ENCODE data around the gene NCK1. TPM values are rescaled to one million over a fixed set of nuclear protein-coding genes. Genes with fewer than 3 reads are reported as not detected.
"Not testable (repeated sequence)": the region's sequence is repeated elsewhere in the genome, so short reads cannot be mapped to it uniquely, and the experiment has no call there.

NCK1 gene
- total RNA-seq, 1 donor from 2014 or later = 33.2 TPM

GRCh38 chr3:136838641-136839555 lies 23.1 kb upstream of the NCK1 start:
- Mint-ChIP-seq H3K4me3 (no peak overlapping the region), H3K4me1 (ENCODE audit: low read depth) (peaks cover 21% of the 10 kb centered on the region), H3K36me3 (ENCODE audit: low read depth) (peaks cover 15% of the 10 kb centered on the region), H3K27ac (no peak overlapping the region), H3K27me3 (ENCODE audit: insufficient read depth) (no peaks in the 10 kb centered on the region), H3K9me3 (no peaks in the 10 kb centered on the region)
- no peak for DNase-seq (ENCODE audit: low spot score)
- intact Hi-C loops (cut with micrococcal nuclease) = loop anchor here (2.0 kb wide), 1 partner anchor 24 kb away; the partner anchor contains the start of gene NCK1

GRCh38 chr3:136839556-136839931 lies 22.5 kb upstream of the NCK1 start:
- peaks cover 16% of the 10 kb centered on the region for H3K36me3 Mint-ChIP-seq (ENCODE audit: low read depth)
- no peak overlapping the region for H3K27ac Mint-ChIP-seq
- H3K9me3 Mint-ChIP-seq = no peaks in the 10 kb centered on the region
- H3K4me3 Mint-ChIP-seq = no peak overlapping the region
- no peak for DNase-seq (ENCODE audit: low spot score)
- H3K4me1 Mint-ChIP-seq (ENCODE audit: low read depth) = peaks cover 21% of the 10 kb centered on the region
- no peaks in the 10 kb centered on the region for H3K27me3 Mint-ChIP-seq (ENCODE audit: insufficient read depth)
- intact Hi-C loops (cut with micrococcal nuclease) = loop anchor here (2.0 kb wide), 1 partner anchor 23 kb away; the partner anchor contains the start of gene NCK1

GRCh38 chr3:136840252-136840651 lies 21.8 kb upstream of the NCK1 start:
- no peaks in the 10 kb centered on the region for H3K9me3 Mint-ChIP-seq
- intact Hi-C loops (cut with micrococcal nuclease) = no loop called here
- H3K4me3 Mint-ChIP-seq = no peak overlapping the region
- H3K36me3 Mint-ChIP-seq (ENCODE audit: low read depth) = peaks cover 18% of the 10 kb centered on the region
- H3K4me1 Mint-ChIP-seq (ENCODE audit: low read depth) = peaks cover 21% of the 10 kb centered on the region
- H3K27me3 Mint-ChIP-seq (ENCODE audit: insufficient read depth) = no peaks in the 10 kb centered on the region
- no peak overlapping the region for H3K27ac Mint-ChIP-seq
- DNase-seq (ENCODE audit: low spot score) = no peak

- no peak for DNase-seq (ENCODE audit: low spot score)
- no peaks in the 10 kb centered on the region for H3K27me3 Mint-ChIP-seq (ENCODE audit: insufficient read depth)
- no peak overlapping the region for H3K4me3 Mint-ChIP-seq
- peaks cover 21% of the 10 kb centered on the region for H3K4me1 Mint-ChIP-seq (ENCODE audit: low read depth)
- H3K27ac Mint-ChIP-seq = no peak overlapping the region
- H3K9me3 Mint-ChIP-seq = no peaks in the 10 kb centered on the region
- intact Hi-C loops (cut with micrococcal nuclease) = no loop called here
- peaks cover 23% of the 10 kb centered on the region for H3K36me3 Mint-ChIP-seq (ENCODE audit: low read depth)
Observed at GRCh38 chr3:136842294-136842693, 19.7 kb upstream of the NCK1 start.

GRCh38 chr3:136844724-136845123 lies 17.3 kb upstream of the NCK1 start:
- no peak overlapping the region for H3K27ac Mint-ChIP-seq

GRCh38 chr3:136852180-136852579 lies 9.8 kb upstream of the NCK1 start:
- Mint-ChIP-seq H3K27me3 (ENCODE audit: insufficient read depth) (no peaks in the 10 kb centered on the region), H3K4me1 (ENCODE audit: low read depth) (peaks cover 15% of the 10 kb centered on the region), H3K4me3 (no peak overlapping the region), H3K27ac (no peak overlapping the region), H3K9me3 (no peaks in the 10 kb centered on the region), H3K36me3 (ENCODE audit: low read depth) (peaks cover 10% of the 10 kb centered on the region)
- DNase-seq (ENCODE audit: low spot score) = no peak
- intact Hi-C loops (cut with micrococcal nuclease) = no loop called here

More at GRCh38 chr3:136844724-136845123, 17.3 kb upstream of the NCK1 start:
- Mint-ChIP-seq H3K4me3 (no peak overlapping the region), H3K27me3 (ENCODE audit: insufficient read depth) (no peaks in the 10 kb centered on the region), H3K9me3 (no peaks in the 10 kb centered on the region), H3K36me3 (ENCODE audit: low read depth) (peaks cover 20% of the 10 kb centered on the region), H3K4me1 (ENCODE audit: low read depth) (peaks cover 4% of the 10 kb centered on the region)
- DNase-seq (ENCODE audit: low spot score) = no peak
- intact Hi-C loops (cut with micrococcal nuclease) = no loop called here

- Mint-ChIP-seq H3K27me3 (ENCODE audit: insufficient read depth) (no peaks in the 10 kb centered on the region), H3K4me3 (no peak overlapping the region), H3K36me3 (ENCODE audit: low read depth) (peaks cover 11% of the 10 kb centered on the region), H3K4me1 (ENCODE audit: low read depth) (peaks cover 49% of the 10 kb centered on the region), H3K9me3 (no peaks in the 10 kb centered on the region), H3K27ac (no peak overlapping the region)
- DNase-seq (ENCODE audit: low spot score) = no peak
- intact Hi-C loops (cut with micrococcal nuclease) = no loop called here
Observed at GRCh38 chr3:136856665-136857064, 5.3 kb upstream of the NCK1 start.

- intact Hi-C loops (cut with micrococcal nuclease) = no loop called here
- DNase-seq (ENCODE audit: low spot score) = no peak
- H3K36me3 Mint-ChIP-seq (ENCODE audit: low read depth) = peaks cover 11% of the 10 kb centered on the region
- H3K27ac Mint-ChIP-seq = no peak overlapping the region
- H3K4me1 Mint-ChIP-seq (ENCODE audit: low read depth) = peaks cover 58% of the 10 kb centered on the region
- no peak overlapping the region for H3K4me3 Mint-ChIP-seq
- no peaks in the 10 kb centered on the region for H3K9me3 Mint-ChIP-seq
- no peaks in the 10 kb centered on the region for H3K27me3 Mint-ChIP-seq (ENCODE audit: insufficient read depth)
Observed at GRCh38 chr3:136858381-136858780, 3.6 kb upstream of the NCK1 start.

- no peaks in the 10 kb centered on the region for H3K9me3 Mint-ChIP-seq
- intact Hi-C loops (cut with micrococcal nuclease) = loop anchor here (5.0 kb wide), 4 partner anchors 37 to 783 kb away; no protein-coding TSS in a partner anchor
- peak overlapping the region; percentile 99 for H3K27ac Mint-ChIP-seq
- no peaks in the 10 kb centered on the region for H3K27me3 Mint-ChIP-seq (ENCODE audit: insufficient read depth)
- H3K4me1 Mint-ChIP-seq (ENCODE audit: low read depth) = peaks cover 62% of the 10 kb centered on the region
- peaks cover 9% of the 10 kb centered on the region for H3K36me3 Mint-ChIP-seq (ENCODE audit: low read depth)
- H3K4me3 Mint-ChIP-seq = peak overlapping the region; percentile 97
- no peak for DNase-seq (ENCODE audit: low spot score)
Observed at GRCh38 chr3:136860541-136860940, 1.5 kb upstream of the NCK1 start.

- DNase-seq (ENCODE audit: low spot score) = peak; percentile 38
- peaks cover 17% of the 10 kb centered on the region for H3K36me3 Mint-ChIP-seq (ENCODE audit: low read depth)
- peak overlapping the region; percentile 99 for H3K27ac Mint-ChIP-seq
- H3K27me3 Mint-ChIP-seq (ENCODE audit: insufficient read depth) = no peaks in the 10 kb centered on the region
- intact Hi-C loops (cut with micrococcal nuclease) = loop anchor here (1.0 to 5.0 kb wide), 12 partner anchors 24 to 785 kb away; partner anchors contain the start of genes MSL2, PCCB and STAG1
- peak overlapping the region; percentile 97 for H3K4me3 Mint-ChIP-seq
- peaks cover 53% of the 10 kb centered on the region for H3K4me1 Mint-ChIP-seq (ENCODE audit: low read depth)
- no peaks in the 10 kb centered on the region for H3K9me3 Mint-ChIP-seq
Observed at GRCh38 chr3:136862617-136863322, 762 bp downstream of the NCK1 start.

- H3K27me3 Mint-ChIP-seq (ENCODE audit: insufficient read depth) = no peaks in the 10 kb centered on the region
- DNase-seq (ENCODE audit: low spot score) = no peak
- no peak overlapping the region for H3K27ac Mint-ChIP-seq
- intact Hi-C loops (cut with micrococcal nuclease) = no loop called here
- H3K4me3 Mint-ChIP-seq = no peak overlapping the region
- peaks cover 32% of the 10 kb centered on the region for H3K4me1 Mint-ChIP-seq (ENCODE audit: low read depth)
- H3K9me3 Mint-ChIP-seq = peaks cover 12% of the 10 kb centered on the region
- H3K36me3 Mint-ChIP-seq (ENCODE audit: low read depth) = peaks cover 44% of the 10 kb centered on the region
Observed at GRCh38 chr3:136869282-136869681, 7.3 kb downstream of the NCK1 start.

GRCh38 chr3:136872258-136872657 lies 10.2 kb downstream of the NCK1 start:
- H3K27ac Mint-ChIP-seq; H3K4me3 Mint-ChIP-seq; intact Hi-C loops (cut with micrococcal nuclease); H3K27me3 Mint-ChIP-seq (ENCODE audit: insufficient read depth); DNase-seq (ENCODE audit: low spot score): not testable (repeated sequence)
- Mint-ChIP-seq H3K4me1 (ENCODE audit: low read depth) (peaks cover 37% of the 10 kb centered on the region), H3K9me3 (peaks cover 18% of the 10 kb centered on the region), H3K36me3 (ENCODE audit: low read depth) (peaks cover 49% of the 10 kb centered on the region)

- Mint-ChIP-seq H3K4me1 (ENCODE audit: low read depth) (peaks cover 43% of the 10 kb centered on the region), H3K36me3 (ENCODE audit: low read depth) (peaks cover 25% of the 10 kb centered on the region), H3K9me3 (peaks cover 16% of the 10 kb centered on the region)
- H3K27me3 Mint-ChIP-seq (ENCODE audit: insufficient read depth); H3K4me3 Mint-ChIP-seq; DNase-seq (ENCODE audit: low spot score); intact Hi-C loops (cut with micrococcal nuclease); H3K27ac Mint-ChIP-seq: not testable (repeated sequence)
Observed at GRCh38 chr3:136879510-136879909, 17.5 kb downstream of the NCK1 start.
